Peyer's patch (tissue), 4 donors: ENCODE measurements around the gene PTBP2.

ENCODE experiments used
- CTCF ChIP-seq, 6 experiments: fragments of 450-650 bp in 4 of 6; fragments of 200-600 bp in 2 of 6; sonication (generic) in 1 of 6; IDR thresholded peaks; one replicate each; pipeline ENCODE4 v1.5.1; 2017 to 2019; ENCODE audit warnings: antibody characterized with exemption in 6 of 6, mild to moderate bottlenecking in 3 of 6, moderate library complexity in 1 of 6
- POLR2A ChIP-seq, 2 donors: fragments of 450-650 bp; IDR thresholded peaks; one replicate each; pipeline ENCODE4 v1.5.1; 2017; ENCODE audit warnings: antibody characterized with exemption in 2 of 2, mild to moderate bottlenecking in 2 of 2, moderate library complexity in 2 of 2

GRCh38 chr1:96747565-96747964, 26.0 kb downstream of the PTBP2 start:
- TF ChIP-seq CTCF (IDR thresholded peaks at IDR 0.05) (no peak), POLR2A (IDR thresholded peaks at IDR 0.05) (no peak)
